GM20000 (cell line): ENCODE measurements around the gene DENND4B.

Experiments used
- DNase-seq: peaks from one replicate; pipeline ENCODE4 v3.0.0; 2012; ENCODE audit warnings: low spot score
- CTCF ChIP-seq: IDR thresholded peaks from 2 replicates; pipeline ENCODE4 v1.5.1; 2012; ENCODE audit warnings: mild to moderate bottlenecking, control low read depth; ENCODE audit errors: extremely low read depth, missing control alignments

The DENND4B gene

GRCh38 chr1:153951801-153952200 lies 5.3 kb upstream of the DENND4B start:
- DNase-seq = no peak
- no peak for TF ChIP-seq CTCF

- no peak for DNase-seq
- TF ChIP-seq CTCF = no peak
Observed at GRCh38 chr1:153951183-153951582, 4.7 kb upstream of the DENND4B start.

GRCh38 chr1:153945795-153946621 lies 510 bp downstream of the DENND4B start:
- no peak for TF ChIP-seq CTCF
- DNase-seq = peak; percentile 97

GRCh38 chr1:153945131-153945794 lies 1.3 kb downstream of the DENND4B start:
- TF ChIP-seq CTCF = no peak
- DNase-seq = peak; percentile 88

GRCh38 chr1:153944827-153945117 lies 1.7 kb downstream of the DENND4B start:
- TF ChIP-seq CTCF = no peak
- DNase-seq = no peak

GRCh38 chr1:153944005-153944826 lies 2.3 kb downstream of the DENND4B start:
- TF ChIP-seq CTCF = no peak
- DNase-seq = no peak
